NB4 (cell line): ENCODE data around the gene DNAH8.

Experiments
- CTCF ChIP-seq: IDR thresholded peaks from one replicate; pipeline ENCODE4 v1.5.1; 2012; ENCODE audit warnings: low read depth, low read length
- MAX ChIP-seq: IDR thresholded peaks from 2 replicates; pipeline ENCODE4 v1.6.1; 2011; ENCODE audit warnings: low read depth, low read length
- MYC ChIP-seq: IDR thresholded peaks from 2 replicates; pipeline ENCODE4 v1.6.1; 2011; ENCODE audit warnings: low read depth, low read length
- POLR2A ChIP-seq: IDR thresholded peaks from 2 replicates; pipeline ENCODE4 v1.6.1; 2011; ENCODE audit warnings: mild to moderate bottlenecking; ENCODE audit not compliant: insufficient read length; ENCODE audit errors: extremely low read depth

- no peak for TF ChIP-seq CTCF
- no peak for TF ChIP-seq POLR2A
- TF ChIP-seq MAX = no peak
- no peak for TF ChIP-seq MYC
Measured at GRCh38 chr6:38722038-38722437, 6.9 kb downstream of the DNAH8 start.
